ENCODE results near the gene SYT15B. TPM values are rescaled to one million over a fixed set of nuclear protein-coding genes. Genes with fewer than 3 reads are reported as not detected.
"Not testable (repeated sequence)": the region's sequence is repeated elsewhere in the genome, so short reads cannot be mapped to it uniquely, and the experiment has no call there.

Gene SYT15B
- total RNA-seq, result 16.0 to 58.1 TPM (median 16.6 TPM) in 3 replicates
- long read RNA-seq, transcript FO681492.1-202 (8 exons, 1,370 nt), result major isoform, 8 of 63 reads
- long read RNA-seq, partial matches to known transcripts, result 8 of 63 reads
- long read RNA-seq, other reads (novel, unspliced or antisense), result 47 of 63 reads

DNA sequence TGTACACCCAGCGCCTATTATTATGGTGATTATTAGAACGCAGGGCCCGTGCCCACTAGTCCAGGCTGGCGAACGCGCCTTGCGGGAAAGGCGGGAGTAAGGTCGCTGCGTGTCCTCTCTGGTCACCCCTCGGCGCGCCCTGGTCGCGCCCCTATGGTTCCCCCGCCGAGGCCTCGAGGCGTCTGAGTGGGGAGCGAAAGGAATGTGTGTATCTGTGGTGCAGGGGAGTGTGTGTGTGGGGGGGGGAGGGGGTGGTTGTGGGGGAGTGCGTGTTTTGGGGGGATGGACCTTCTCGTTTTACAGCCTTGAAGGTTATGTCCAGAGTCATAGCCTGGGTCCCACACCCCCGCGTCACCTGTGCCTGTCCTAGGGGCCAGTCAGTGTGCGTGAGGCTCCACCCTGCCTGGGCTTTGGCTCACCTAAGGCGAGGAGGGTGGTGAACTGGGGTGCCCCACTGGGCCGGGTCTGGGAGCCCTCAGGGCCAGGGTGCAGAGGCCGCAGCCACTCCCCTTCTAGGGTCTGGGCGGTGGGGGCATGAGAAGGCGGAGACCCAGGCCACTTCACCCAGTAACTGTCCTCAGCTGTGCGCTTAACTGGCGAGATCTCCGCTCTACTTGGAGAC is at the start of gene SYT15B:
TSS of gene SYT15B (minus strand) at position 39 of the 622 bp plus-strand sequence. CDS start 952 bp downstream, outside the sequence.
- H3K4me3 Mint-ChIP-seq (ENCODE audit: unreplicated experiment); H3K4me1 Mint-ChIP-seq (ENCODE audit: low read depth); H3K27me3 Mint-ChIP-seq (ENCODE audit: low read depth): not testable (repeated sequence)

DNA sequence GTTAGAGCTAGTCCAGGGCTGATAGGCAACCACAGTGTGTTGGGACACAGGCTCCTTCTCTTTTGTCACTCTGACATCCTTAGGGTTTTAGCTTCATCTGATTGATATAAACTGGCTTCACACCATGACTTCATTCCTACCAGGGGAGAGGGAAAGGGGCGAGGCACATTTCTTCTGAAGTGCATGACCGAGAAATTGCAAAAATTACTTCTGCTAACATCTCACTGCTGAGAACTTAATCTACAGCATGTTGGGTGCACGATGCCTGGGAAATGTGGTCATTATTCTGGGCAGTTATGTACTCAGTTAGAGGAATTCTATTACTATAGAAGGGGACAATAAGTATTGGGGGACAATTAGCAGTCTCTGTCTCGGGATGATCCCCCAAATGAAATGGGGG is 16.2 kb upstream of the SYT15B start:
- H3K36me3 Mint-ChIP-seq (ENCODE audit: low read depth); H3K27me3 Mint-ChIP-seq (ENCODE audit: low read depth); DNase-seq (ENCODE audit: low spot score); H3K4me3 Mint-ChIP-seq (ENCODE audit: unreplicated experiment); H3K27ac Mint-ChIP-seq (ENCODE audit: unreplicated experiment); H3K4me1 Mint-ChIP-seq (ENCODE audit: low read depth); H3K9me3 Mint-ChIP-seq (ENCODE audit: low read depth): not testable (repeated sequence)

More for the DNA sequence above, at the start of gene SYT15B:
- not testable (repeated sequence) for H3K27ac Mint-ChIP-seq (ENCODE audit: unreplicated experiment); H3K36me3 Mint-ChIP-seq (ENCODE audit: low read depth); DNase-seq (ENCODE audit: low spot score); H3K9me3 Mint-ChIP-seq (ENCODE audit: low read depth)

DNA sequence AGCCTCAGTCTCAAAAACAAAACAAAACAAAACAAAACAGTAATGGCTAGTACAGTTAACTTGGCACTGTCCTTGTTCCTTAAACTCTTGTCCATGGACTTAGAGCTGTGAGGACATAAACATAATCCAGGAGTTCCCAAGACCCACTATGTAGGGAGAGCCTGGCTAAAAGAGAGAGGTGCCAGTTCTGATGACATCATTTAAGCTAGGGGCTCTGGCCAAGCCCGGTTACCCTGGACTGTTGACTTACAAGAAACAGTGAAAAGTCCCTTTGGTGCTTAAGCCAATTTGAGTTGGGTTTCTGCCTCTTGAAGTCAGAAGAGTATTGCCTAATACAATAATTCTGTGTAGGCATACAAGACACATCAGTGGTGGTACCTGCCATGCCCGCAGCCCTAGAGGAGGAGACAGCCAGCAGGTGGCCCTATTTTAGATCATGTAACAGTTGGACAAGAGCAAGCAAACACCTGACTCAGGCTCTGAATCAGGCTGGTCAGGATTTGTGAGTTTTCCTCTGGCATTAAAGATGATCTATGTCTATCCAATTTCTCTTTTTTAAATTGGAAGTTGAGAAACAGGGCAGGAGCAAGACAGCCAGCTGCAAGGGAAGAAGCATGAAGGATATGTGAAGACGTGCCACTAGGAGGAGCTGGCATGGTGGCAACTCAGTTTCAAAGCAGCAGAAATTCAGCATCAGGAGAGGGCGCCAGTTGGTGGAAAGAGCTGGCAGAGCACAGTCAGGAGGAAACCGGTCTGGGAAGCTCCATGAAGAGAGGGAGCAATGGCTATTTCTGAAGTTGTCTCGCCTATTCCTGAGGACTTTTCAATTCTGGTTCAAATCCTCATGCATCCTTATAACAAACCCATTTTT is 12.2 kb upstream of the SYT15B start:
- TF ChIP-seq CTCF (IDR thresholded peaks at IDR 0.05), result peak; percentile 75
- H3K4me1 Mint-ChIP-seq (ENCODE audit: low read depth); H3K27me3 Mint-ChIP-seq (ENCODE audit: low read depth); H3K9me3 Mint-ChIP-seq (ENCODE audit: low read depth); DNase-seq (ENCODE audit: low spot score); H3K36me3 Mint-ChIP-seq (ENCODE audit: low read depth); H3K4me3 Mint-ChIP-seq (ENCODE audit: unreplicated experiment); H3K27ac Mint-ChIP-seq (ENCODE audit: unreplicated experiment): not testable (repeated sequence)

DNA sequence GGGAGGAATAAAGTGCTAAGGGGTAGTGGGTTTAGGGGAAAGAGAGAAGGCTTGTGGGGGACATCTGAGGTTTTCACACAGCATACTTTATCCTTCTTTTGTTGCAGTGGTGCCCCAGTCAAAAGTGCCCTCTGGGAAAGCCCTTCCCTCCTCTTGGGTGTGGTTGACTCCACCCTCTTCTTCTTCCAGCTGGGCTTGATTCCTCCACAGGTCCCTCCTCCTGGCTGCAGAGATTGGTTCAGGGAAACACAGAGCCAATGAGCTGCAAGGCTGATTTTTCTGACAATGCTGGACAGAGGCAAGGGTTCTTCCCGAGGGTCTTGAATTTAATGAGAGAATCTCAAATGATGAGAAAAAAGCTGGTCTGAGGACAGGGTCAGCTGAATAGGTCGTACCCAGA is 7.4 kb upstream of the SYT15B start:
- not testable (repeated sequence) for H3K9me3 Mint-ChIP-seq (ENCODE audit: low read depth); H3K27me3 Mint-ChIP-seq (ENCODE audit: low read depth); H3K4me3 Mint-ChIP-seq (ENCODE audit: unreplicated experiment)

DNA sequence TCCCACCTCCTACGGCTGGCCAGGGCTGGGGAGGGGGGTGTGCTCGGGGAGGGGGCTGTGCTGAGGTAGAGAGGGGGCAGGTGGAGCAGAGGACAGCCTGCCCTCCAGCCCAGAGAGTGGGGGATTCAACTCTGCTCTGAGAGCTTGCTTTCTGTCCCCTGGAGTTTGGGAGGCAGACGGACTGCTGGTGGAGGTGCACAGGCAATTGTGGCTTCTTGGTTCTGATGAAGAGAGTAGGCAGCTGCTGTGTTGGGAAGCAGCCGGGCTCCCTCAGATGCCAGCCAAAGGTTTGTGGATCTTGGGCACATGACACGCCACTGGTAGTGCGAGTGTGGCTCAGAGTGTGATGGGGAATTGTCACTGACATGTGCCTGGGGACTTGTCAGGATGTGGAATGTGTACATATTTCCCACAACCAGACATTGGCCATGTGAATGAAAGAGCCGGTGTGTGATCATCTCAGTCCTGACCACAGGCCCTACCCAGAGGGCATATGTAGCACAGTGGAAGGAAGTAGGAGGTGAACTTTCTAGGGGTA is 5.3 kb upstream of the SYT15B start:
- H3K9me3 Mint-ChIP-seq (ENCODE audit: low read depth); H3K4me3 Mint-ChIP-seq (ENCODE audit: unreplicated experiment); H3K27me3 Mint-ChIP-seq (ENCODE audit: low read depth); H3K36me3 Mint-ChIP-seq (ENCODE audit: low read depth); DNase-seq (ENCODE audit: low spot score): not testable (repeated sequence)
- H3K27ac Mint-ChIP-seq (ENCODE audit: unreplicated experiment), result peak overlapping the region; percentile 75
- peaks cover 11% of the 10 kb centered on the region for H3K4me1 Mint-ChIP-seq (ENCODE audit: low read depth)

More for the DNA sequence above, 7.4 kb upstream of the SYT15B start:
- not testable (repeated sequence) for H3K27ac Mint-ChIP-seq (ENCODE audit: unreplicated experiment); DNase-seq (ENCODE audit: low spot score); H3K36me3 Mint-ChIP-seq (ENCODE audit: low read depth)
- peaks cover 11% of the 10 kb centered on the region for H3K4me1 Mint-ChIP-seq (ENCODE audit: low read depth)

GRCh38 chr10:47768085-47768484 is 4.7 kb upstream of the SYT15B start:
- not testable (repeated sequence) for DNase-seq (ENCODE audit: low spot score); H3K27me3 Mint-ChIP-seq (ENCODE audit: low read depth); H3K4me3 Mint-ChIP-seq (ENCODE audit: unreplicated experiment); H3K9me3 Mint-ChIP-seq (ENCODE audit: low read depth); H3K36me3 Mint-ChIP-seq (ENCODE audit: low read depth)
- peak overlapping the region; percentile 57 for H3K27ac Mint-ChIP-seq (ENCODE audit: unreplicated experiment)
- peak; percentile 45 for TF ChIP-seq CTCF (IDR thresholded peaks at IDR 0.05)
- peaks cover 11% of the 10 kb centered on the region for H3K4me1 Mint-ChIP-seq (ENCODE audit: low read depth)

- not testable (repeated sequence) for H3K4me3 Mint-ChIP-seq (ENCODE audit: unreplicated experiment); DNase-seq (ENCODE audit: low spot score); H3K9me3 Mint-ChIP-seq (ENCODE audit: low read depth); H3K36me3 Mint-ChIP-seq (ENCODE audit: low read depth); H3K27me3 Mint-ChIP-seq (ENCODE audit: low read depth); H3K27ac Mint-ChIP-seq (ENCODE audit: unreplicated experiment)
- peaks cover 11% of the 10 kb centered on the region for H3K4me1 Mint-ChIP-seq (ENCODE audit: low read depth)
Observed at GRCh38 chr10:47767236-47767635, 3.8 kb upstream of the SYT15B start.

- not testable (repeated sequence) for H3K9me3 Mint-ChIP-seq (ENCODE audit: low read depth); H3K27me3 Mint-ChIP-seq (ENCODE audit: low read depth); H3K36me3 Mint-ChIP-seq (ENCODE audit: low read depth); DNase-seq (ENCODE audit: low spot score); H3K27ac Mint-ChIP-seq (ENCODE audit: unreplicated experiment); H3K4me3 Mint-ChIP-seq (ENCODE audit: unreplicated experiment)
- H3K4me1 Mint-ChIP-seq (ENCODE audit: low read depth), result peaks cover 11% of the 10 kb centered on the region
Observed at GRCh38 chr10:47765232-47765631, 1.8 kb upstream of the SYT15B start.

GRCh38 chr10:47762674-47763553 is 478 bp downstream of the SYT15B start:
- H3K27ac Mint-ChIP-seq (ENCODE audit: unreplicated experiment); H3K9me3 Mint-ChIP-seq (ENCODE audit: low read depth); H3K27me3 Mint-ChIP-seq (ENCODE audit: low read depth); DNase-seq (ENCODE audit: low spot score); H3K36me3 Mint-ChIP-seq (ENCODE audit: low read depth); H3K4me1 Mint-ChIP-seq (ENCODE audit: low read depth); H3K4me3 Mint-ChIP-seq (ENCODE audit: unreplicated experiment): not testable (repeated sequence)

DNA sequence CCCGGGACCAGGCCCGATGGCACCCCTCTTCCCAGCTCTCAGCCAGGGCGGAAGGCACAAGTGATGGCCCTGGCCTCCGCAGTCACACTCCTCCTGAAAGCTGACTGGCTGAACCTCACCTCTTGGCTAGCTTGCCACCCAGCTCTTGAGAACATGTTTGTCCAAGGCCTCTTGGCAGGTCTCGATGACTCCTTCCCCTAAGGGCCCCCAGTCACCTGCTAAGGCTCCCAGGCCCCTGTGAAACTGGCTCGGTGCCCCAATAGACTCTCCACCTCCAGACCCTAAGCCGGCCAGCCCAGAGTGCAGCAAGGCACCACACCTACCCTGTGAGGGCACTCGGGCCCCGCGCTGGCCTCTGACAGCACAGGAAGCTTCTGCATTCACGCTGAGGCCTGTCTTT is 4.5 kb downstream of the SYT15B start:
- H3K4me3 Mint-ChIP-seq (ENCODE audit: unreplicated experiment); DNase-seq (ENCODE audit: low spot score); H3K9me3 Mint-ChIP-seq (ENCODE audit: low read depth); H3K27ac Mint-ChIP-seq (ENCODE audit: unreplicated experiment); H3K36me3 Mint-ChIP-seq (ENCODE audit: low read depth); H3K27me3 Mint-ChIP-seq (ENCODE audit: low read depth); H3K4me1 Mint-ChIP-seq (ENCODE audit: low read depth): not testable (repeated sequence)
